Subcutaneous adipose tissue (tissue), 4 donors: ENCODE measurements around the gene MIF4GD. TPM values are rescaled to one million over a fixed set of nuclear protein-coding genes. Genes with fewer than 3 reads are reported as not detected.

ENCODE experiments used
- total RNA-seq, 4 donors: library from RNA; depleted of rRNA; stranded (reverse); fragments of >200 nt; gene quantifications; one replicate each; pipeline ENCODE4 v1.1.0, GENCODE V29; 2016
- TF ChIP-seq, protein P1 (sequence below): fragments of 450-650 bp; IDR thresholded peaks from one replicate; pipeline ENCODE4 v1.5.1; 2016; ENCODE audit warnings: low read depth, mild to moderate bottlenecking, control low read depth, antibody characterized with exemption, moderate library complexity

MIF4GD gene
- total RNA-seq, 4 donors from 2014 or later = 14.3 to 44.2 (median 31.1) TPM

DNA sequence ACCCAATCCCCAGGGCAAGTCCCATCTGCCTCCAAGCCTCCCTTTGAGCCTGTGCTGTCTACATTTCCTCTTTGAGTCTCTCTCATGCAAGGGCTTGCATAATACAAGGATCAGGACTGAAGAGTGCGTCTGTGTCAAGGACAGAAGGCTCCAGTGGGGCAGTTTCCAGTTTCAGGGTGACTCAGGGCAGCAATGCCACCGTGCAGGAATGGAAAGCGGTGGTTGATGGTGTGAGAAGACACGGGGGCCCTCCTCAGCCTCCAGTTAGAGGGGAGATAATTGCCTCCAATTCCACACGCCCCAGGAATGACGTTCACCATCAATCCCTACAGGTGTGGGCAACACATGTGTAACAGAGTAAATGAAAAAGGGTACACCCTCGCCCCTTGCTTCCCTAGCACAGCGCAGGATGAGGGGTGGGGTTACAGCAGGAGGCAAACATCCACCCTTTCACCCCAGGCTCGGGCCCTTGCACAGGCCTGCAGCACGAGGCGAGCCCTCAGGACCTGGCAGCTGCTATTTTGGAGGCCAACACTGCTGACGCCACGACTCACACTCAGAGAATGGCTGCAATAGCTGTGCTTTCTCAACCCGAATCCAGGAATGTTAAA lies 43.0 kb upstream of the MIF4GD start:
- TF ChIP-seq, protein P1, sequence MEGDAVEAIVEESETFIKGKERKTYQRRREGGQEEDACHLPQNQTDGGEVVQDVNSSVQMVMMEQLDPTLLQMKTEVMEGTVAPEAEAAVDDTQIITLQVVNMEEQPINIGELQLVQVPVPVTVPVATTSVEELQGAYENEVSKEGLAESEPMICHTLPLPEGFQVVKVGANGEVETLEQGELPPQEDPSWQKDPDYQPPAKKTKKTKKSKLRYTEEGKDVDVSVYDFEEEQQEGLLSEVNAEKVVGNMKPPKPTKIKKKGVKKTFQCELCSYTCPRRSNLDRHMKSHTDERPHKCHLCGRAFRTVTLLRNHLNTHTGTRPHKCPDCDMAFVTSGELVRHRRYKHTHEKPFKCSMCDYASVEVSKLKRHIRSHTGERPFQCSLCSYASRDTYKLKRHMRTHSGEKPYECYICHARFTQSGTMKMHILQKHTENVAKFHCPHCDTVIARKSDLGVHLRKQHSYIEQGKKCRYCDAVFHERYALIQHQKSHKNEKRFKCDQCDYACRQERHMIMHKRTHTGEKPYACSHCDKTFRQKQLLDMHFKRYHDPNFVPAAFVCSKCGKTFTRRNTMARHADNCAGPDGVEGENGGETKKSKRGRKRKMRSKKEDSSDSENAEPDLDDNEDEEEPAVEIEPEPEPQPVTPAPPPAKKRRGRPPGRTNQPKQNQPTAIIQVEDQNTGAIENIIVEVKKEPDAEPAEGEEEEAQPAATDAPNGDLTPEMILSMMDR = no peak

DNA sequence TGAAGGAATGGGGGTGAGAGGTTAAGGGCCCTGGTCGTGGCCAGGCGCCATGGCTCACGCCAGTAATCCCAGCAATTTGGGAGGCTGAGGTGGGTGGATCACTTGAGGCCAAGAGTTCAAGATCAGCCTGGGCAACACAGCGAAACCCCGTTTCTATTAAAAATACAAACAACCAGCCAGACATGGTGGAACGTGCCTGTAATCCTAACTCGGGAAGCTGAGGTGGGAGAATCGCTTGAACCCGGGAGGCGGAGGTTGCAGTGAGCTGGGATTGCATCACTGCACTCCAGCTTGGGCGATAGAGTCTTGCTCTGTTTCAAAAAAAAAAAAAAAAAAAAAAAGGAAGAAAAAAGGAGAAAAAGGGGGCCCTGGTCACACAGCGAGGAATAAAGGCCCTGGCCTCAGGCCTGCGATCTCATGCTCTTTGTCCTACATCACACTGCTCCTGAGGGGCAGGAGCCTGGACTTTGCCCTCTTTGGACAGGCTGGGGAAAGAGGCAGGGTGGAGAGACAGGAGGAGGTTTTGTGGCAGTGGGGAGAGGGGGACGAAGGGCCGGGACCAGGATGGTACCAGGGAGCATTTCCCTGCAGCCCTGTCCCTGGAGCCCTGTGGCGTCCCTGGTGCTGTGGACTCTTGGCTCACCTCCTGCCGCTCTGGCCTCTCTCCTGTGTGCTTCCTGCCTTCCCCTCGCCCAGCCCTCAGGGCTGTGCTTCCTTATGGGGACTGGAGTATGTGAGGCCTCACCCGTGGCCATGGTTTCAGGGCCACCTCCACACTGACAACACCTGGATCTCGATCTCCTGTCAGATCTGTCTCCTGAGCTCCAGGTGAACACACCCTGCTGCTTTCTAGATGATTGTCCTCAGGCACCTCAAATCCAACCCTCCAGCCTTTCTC lies 38.0 kb upstream of the MIF4GD start:
- TF ChIP-seq, protein P1 = no peak

DNA sequence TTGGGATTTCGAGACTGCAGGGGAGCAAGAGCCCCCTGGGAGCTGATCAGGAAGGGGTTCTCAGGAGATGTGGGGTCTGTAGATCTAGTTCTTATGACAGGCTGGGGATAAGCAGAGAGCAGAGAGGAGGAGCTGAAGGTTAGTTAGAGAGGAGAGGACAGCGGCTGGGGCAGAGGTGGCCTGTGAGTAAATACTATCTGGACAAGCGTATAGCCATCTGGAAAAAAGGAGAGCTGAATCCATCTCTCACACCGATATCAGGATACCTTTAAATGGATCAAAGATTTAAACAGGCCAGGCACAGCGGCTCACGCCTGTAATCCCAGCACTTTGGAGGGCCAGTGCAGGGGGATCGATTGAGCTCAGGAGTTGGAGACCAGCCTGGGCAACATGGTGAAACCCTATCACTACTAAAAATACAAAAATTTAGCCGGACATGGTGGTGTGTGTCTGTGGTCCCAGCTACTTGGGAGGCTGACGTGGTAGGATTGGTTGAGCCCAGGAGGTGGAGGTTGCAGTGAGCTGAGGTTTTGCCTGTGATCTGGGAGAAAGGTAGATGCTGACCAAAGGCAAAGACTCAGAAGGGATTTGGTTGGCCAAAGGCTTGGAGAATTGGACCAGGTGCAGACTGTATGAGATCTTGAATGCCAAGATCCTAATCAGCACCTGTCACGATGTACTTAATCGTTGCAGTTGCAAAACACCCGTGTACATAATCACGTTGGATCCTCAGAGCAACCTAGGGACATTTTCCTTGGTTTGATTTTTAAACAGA lies 37.1 kb upstream of the MIF4GD start:
- TF ChIP-seq, protein P1 = no peak

GRCh38 chr17:75301502-75302206 lies 30.6 kb upstream of the MIF4GD start:
- TF ChIP-seq, protein P1 = no peak

GRCh38 chr17:75301049-75301448 lies 30.0 kb upstream of the MIF4GD start:
- TF ChIP-seq, protein P1 = no peak

DNA sequence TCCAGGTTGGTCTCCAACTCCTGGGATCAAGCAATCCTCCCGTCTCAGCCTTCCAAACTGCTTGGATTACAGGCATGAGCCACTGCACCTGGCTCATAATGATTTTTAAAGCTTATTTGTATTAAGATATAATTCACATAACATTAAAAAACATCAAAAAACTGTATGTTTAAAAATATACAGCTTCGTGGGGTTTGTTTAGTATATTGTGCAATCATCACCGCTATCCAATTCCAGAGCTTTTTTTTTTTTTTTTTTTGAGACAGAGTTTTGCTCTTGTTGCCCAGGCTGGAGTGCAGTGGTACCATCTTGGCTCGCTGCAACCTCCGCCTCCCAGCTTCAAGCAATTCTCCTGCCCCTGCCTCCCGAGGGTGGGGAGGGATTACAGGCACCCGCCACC lies 29.2 kb upstream of the MIF4GD start:
- TF ChIP-seq, protein P1 = no peak
